ENCODE results near the gene STAT2.
A peak's percentile ranks its signal among the peaks of the same experiment; 100 is the strongest.

STAT2 gene

DNA sequence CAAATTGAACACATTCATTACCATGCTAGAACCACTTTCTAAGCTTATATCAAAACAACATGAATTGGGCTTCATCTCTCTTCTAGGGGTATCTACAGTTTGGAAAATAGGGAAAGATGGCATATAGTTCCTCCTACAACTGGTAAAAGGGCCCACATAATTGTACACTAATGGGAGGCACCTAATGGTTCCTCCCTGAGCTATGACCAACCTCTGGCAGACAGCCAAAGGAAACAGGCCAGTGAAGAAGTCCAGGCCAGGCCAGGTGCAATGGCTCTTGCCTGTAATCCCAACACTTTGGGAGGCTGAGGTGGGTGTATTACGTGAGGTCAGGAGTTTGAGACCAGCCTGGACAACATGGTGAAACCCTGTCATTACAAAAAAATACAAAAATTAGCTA lies 26.0 kb upstream of the STAT2 start:
- Histone ChIP-seq H3K4me3 (ENCODE audit: low read depth in 1 of 2, low read length in 2 of 2) (no peak overlapping the region), H3K9me3 (ENCODE audit: control insufficient read depth in 1 of 2, low read length in 2 of 2) (no peaks in the 10 kb centered on the region), H3K27ac (ENCODE audit: low read length) (no peak overlapping the region), H3K4me1 (ENCODE audit: control insufficient read depth in 1 of 2, insufficient read depth in 2 of 2, low read length in 2 of 2) (no peaks in the 10 kb centered on the region), H3K36me3 (ENCODE audit: control insufficient read depth in 1 of 2, insufficient read depth in 2 of 2, low read length in 2 of 2) (no peaks in the 10 kb centered on the region), H3K27me3 (ENCODE audit: low read depth, low read length) (no peaks in the 10 kb centered on the region)

DNA sequence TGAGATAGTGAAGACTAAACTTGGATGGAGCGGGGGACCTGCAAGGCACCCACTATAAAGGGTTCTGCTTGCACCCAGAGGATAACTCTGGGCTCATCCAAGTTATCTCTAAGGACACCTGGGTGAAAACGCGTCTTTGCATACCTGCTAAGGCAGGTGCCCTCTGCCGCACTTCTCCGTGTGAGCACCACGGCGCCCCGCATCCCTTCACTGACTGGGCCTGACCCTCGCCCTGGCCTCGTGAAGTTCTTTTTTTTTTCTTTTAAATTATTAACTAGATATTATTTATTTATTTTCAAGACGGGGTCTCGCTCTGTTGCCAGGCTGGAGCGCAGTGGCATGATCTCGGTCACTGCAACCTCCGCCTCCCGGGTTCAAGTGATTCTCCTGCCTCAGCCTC lies 22.7 kb upstream of the STAT2 start:
- Histone ChIP-seq H3K36me3 (ENCODE audit: control insufficient read depth in 1 of 2, insufficient read depth in 2 of 2, low read length in 2 of 2) (no peaks in the 10 kb centered on the region), H3K27me3 (ENCODE audit: low read depth, low read length) (no peaks in the 10 kb centered on the region), H3K27ac (ENCODE audit: low read length) (no peak overlapping the region), H3K9me3 (ENCODE audit: control insufficient read depth in 1 of 2, low read length in 2 of 2) (no peaks in the 10 kb centered on the region), H3K4me1 (ENCODE audit: control insufficient read depth in 1 of 2, insufficient read depth in 2 of 2, low read length in 2 of 2) (no peaks in the 10 kb centered on the region), H3K4me3 (ENCODE audit: low read depth in 1 of 2, low read length in 2 of 2) (no peak overlapping the region)

- Histone ChIP-seq H3K4me3 (ENCODE audit: low read depth in 1 of 2, low read length in 2 of 2) (no peak overlapping the region), H3K4me1 (ENCODE audit: control insufficient read depth in 1 of 2, insufficient read depth in 2 of 2, low read length in 2 of 2) (no peaks in the 10 kb centered on the region), H3K36me3 (ENCODE audit: control insufficient read depth in 1 of 2, insufficient read depth in 2 of 2, low read length in 2 of 2) (no peaks in the 10 kb centered on the region), H3K9me3 (ENCODE audit: control insufficient read depth in 1 of 2, low read length in 2 of 2) (no peaks in the 10 kb centered on the region), H3K27ac (ENCODE audit: low read length) (no peak overlapping the region), H3K27me3 (ENCODE audit: low read depth, low read length) (no peaks in the 10 kb centered on the region)
These were observed 18.0 kb upstream of the STAT2 start for GRCh38 chr12:56377989-56378316.

- Histone ChIP-seq H3K4me1 (ENCODE audit: control insufficient read depth in 1 of 2, insufficient read depth in 2 of 2, low read length in 2 of 2) (no peaks in the 10 kb centered on the region), H3K27ac (ENCODE audit: low read length) (no peak overlapping the region), H3K36me3 (ENCODE audit: control insufficient read depth in 1 of 2, insufficient read depth in 2 of 2, low read length in 2 of 2) (no peaks in the 10 kb centered on the region), H3K4me3 (ENCODE audit: low read depth in 1 of 2, low read length in 2 of 2) (no peak overlapping the region), H3K27me3 (ENCODE audit: low read depth, low read length) (no peaks in the 10 kb centered on the region), H3K9me3 (ENCODE audit: control insufficient read depth in 1 of 2, low read length in 2 of 2) (no peaks in the 10 kb centered on the region)
These were observed 17.5 kb upstream of the STAT2 start for GRCh38 chr12:56377310-56377988.

DNA sequence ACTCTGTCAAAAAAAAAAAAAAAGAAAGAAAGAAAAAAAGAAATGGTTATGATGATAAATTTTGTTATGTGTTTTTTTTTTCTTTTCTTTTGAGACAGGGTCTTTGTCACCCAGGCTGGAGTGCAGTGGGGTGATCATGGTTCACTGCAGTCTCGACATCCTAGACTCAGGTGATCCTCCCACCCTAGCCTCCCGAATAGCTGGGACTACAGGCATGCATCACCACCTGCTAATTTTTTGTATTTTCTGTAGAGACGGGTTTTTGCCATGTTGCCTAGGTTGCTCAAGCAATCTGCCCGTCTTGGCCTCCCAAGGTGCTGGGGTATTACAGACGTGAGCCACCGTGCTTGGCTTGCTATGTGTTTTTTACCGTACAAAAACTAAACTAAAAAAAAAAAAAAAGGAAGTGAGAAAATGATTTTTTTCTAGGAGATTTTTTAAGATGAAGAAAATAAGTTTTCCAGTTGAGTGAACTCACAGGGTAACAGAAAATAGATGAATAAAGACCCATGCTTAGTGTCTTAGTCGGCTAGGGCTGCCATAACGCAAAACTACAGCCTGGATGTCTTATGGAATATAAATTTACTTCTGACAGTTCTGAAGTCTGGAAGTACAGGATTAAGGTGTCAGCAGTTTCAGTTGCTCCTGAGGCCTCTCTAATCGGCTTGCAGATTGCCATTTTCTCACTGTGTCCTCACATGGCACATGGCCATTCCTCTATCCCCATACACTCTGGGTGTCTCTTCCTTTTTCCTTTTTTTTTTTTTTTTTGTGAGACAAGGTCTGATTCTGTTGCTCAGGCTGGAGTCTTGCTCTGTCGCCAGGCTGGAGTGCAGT lies 15.9 kb upstream of the STAT2 start:
- H3K9me3 ChIP-seq (ENCODE audit: control insufficient read depth in 1 of 2, low read length in 2 of 2): no peaks in the 10 kb centered on the region
- no peak overlapping the region for H3K4me3 ChIP-seq (ENCODE audit: low read depth in 1 of 2, low read length in 2 of 2)
- no peak overlapping the region for H3K27ac ChIP-seq (ENCODE audit: low read length)
- H3K27me3 ChIP-seq (ENCODE audit: low read depth, low read length): no peaks in the 10 kb centered on the region
- H3K36me3 ChIP-seq (ENCODE audit: control insufficient read depth in 1 of 2, insufficient read depth in 2 of 2, low read length in 2 of 2): no peaks in the 10 kb centered on the region
- H3K4me1 ChIP-seq (ENCODE audit: control insufficient read depth in 1 of 2, insufficient read depth in 2 of 2, low read length in 2 of 2): no peaks in the 10 kb centered on the region

DNA sequence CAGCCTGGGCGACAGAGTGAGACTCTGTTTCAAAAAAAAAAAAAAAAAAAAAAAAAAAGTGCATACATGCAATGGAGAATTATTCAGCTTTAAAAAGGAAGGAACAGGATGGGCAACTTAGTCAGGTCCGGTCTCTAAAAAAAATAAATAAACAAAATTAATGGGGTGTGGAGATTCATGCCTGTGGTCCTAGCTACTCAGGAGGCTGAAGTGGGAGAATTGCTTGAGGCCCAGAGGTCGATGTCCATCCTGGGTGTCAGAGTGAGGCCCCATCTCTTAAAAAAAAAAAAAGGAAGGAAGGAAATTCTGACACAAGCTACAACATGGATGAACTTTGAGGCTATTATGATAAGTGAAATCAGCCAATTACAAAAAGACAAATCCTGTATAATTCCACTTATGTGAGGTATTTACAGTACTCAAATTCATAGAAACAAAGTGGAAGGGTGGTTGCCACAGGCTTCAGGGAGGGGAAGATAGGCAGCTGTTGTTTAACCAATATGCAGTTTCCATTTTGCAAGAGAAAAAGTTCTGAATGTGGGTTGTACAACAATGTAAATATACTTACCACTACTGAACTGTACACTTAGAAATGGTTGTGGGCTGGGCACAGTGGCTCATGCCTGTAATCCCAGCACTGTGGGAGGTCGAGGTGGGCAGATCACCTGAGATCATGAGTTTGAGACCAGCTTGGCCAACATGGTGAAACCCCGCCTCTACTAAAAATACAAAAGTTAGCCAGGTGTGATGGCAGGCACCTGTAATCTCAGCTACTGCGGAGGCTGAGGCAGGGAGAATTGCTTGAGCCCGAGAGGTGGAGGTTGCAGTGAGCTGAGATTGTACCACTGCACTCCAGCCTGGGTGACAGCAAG lies 15.1 kb upstream of the STAT2 start:
- H3K27ac ChIP-seq (ENCODE audit: low read length): no peak overlapping the region
- no peaks in the 10 kb centered on the region for H3K9me3 ChIP-seq (ENCODE audit: control insufficient read depth in 1 of 2, low read length in 2 of 2)
- H3K36me3 ChIP-seq (ENCODE audit: control insufficient read depth in 1 of 2, insufficient read depth in 2 of 2, low read length in 2 of 2): no peaks in the 10 kb centered on the region
- no peak overlapping the region for H3K4me3 ChIP-seq (ENCODE audit: low read depth in 1 of 2, low read length in 2 of 2)
- H3K27me3 ChIP-seq (ENCODE audit: low read depth, low read length): no peaks in the 10 kb centered on the region
- H3K4me1 ChIP-seq (ENCODE audit: control insufficient read depth in 1 of 2, insufficient read depth in 2 of 2, low read length in 2 of 2): no peaks in the 10 kb centered on the region

DNA sequence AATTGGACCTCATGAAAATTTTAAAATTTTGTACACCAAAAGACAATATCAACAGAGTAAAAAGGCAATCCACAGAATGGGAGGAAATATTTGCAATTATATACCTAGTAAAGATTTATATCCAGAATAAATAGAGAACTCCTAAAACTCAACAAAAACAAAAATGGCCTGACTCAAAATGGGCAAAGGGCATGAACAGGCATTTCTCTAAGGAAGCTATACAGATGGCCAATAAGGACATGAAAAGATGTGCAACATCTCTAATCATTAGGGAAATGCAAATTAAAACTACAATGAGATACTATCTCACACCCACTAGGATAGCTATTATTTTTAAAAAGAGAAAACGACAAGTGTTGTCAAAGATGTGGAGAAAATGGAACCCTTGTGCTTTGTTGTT lies 13.6 kb upstream of the STAT2 start:
- no peaks in the 10 kb centered on the region for H3K36me3 ChIP-seq (ENCODE audit: control insufficient read depth in 1 of 2, insufficient read depth in 2 of 2, low read length in 2 of 2)
- no peak overlapping the region for H3K27ac ChIP-seq (ENCODE audit: low read length)
- H3K9me3 ChIP-seq (ENCODE audit: control insufficient read depth in 1 of 2, low read length in 2 of 2): no peaks in the 10 kb centered on the region
- H3K27me3 ChIP-seq (ENCODE audit: low read depth, low read length): no peaks in the 10 kb centered on the region
- H3K4me3 ChIP-seq (ENCODE audit: low read depth in 1 of 2, low read length in 2 of 2): no peak overlapping the region
- H3K4me1 ChIP-seq (ENCODE audit: control insufficient read depth in 1 of 2, insufficient read depth in 2 of 2, low read length in 2 of 2): no peaks in the 10 kb centered on the region

GRCh38 chr12:56366948-56367347 lies 7.0 kb upstream of the STAT2 start:
- H3K9me3 ChIP-seq (ENCODE audit: control insufficient read depth in 1 of 2, low read length in 2 of 2): no peaks in the 10 kb centered on the region
- H3K27ac ChIP-seq (ENCODE audit: low read length): no peak overlapping the region
- no peaks in the 10 kb centered on the region for H3K27me3 ChIP-seq (ENCODE audit: low read depth, low read length)
- H3K4me3 ChIP-seq (ENCODE audit: low read depth in 1 of 2, low read length in 2 of 2): no peak overlapping the region
- H3K36me3 ChIP-seq (ENCODE audit: control insufficient read depth in 1 of 2, insufficient read depth in 2 of 2, low read length in 2 of 2): no peaks in the 10 kb centered on the region
- no peaks in the 10 kb centered on the region for H3K4me1 ChIP-seq (ENCODE audit: control insufficient read depth in 1 of 2, insufficient read depth in 2 of 2, low read length in 2 of 2)

DNA sequence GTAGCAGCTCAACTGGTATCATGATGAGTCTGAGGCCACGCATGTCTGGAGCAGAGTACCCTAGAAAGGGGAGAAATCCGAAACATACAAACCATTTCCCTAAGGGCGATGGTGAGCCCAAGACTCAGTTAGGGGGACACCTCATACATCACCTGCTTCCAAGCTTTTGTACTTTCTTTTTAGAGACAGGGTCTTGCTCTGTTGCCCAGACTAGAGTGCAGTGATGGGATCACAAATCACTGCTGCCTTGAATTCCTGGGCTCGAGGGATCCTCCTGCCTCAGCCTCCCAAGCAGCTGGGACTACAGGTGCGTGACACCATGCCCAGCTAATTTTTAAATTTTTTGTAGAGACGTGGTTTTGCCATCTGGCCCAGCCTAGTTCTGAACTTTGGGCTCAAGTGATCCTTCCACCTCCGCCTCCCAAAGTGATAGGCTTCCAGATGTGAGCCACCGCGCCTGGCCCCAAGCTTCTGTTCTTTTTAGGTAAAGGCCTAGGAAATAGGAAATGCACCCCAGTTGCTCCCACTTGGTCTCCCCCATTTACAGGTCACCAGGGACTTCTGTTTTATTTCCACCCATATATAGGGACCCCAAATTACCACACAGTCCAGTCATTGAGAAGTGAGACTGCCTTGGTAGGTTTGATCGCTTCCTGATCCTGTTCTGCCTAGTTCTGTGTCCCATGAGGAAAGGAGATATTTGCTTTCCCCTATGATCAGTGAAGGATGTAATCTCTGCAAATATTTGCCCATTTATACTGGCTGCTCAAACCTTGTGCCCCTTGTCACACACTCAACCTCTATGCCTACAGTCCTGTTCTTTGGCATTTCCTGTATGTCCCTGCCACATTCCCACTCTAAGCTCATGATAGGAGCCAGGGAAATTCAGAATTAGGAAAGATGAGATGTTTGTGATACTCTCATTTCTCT lies 2.5 kb upstream of the STAT2 start, which contains the start of gene APOF:
Gene APOF, minus strand, starts transcription at position 728 of the 930 bp plus-strand sequence. Its CDS starts 112 bp downstream, at position 616.
- Histone ChIP-seq H3K4me1 (ENCODE audit: control insufficient read depth in 1 of 2, insufficient read depth in 2 of 2, low read length in 2 of 2) (peaks cover 0 to 12% of the 10 kb centered on the region in 2 donors), H3K9me3 (ENCODE audit: control insufficient read depth in 1 of 2, low read length in 2 of 2) (no peaks in the 10 kb centered on the region), H3K27ac (ENCODE audit: low read length) (no peak within 1 kb of the TSS), H3K4me3 (ENCODE audit: low read depth in 1 of 2, low read length in 2 of 2) (no peak within 1 kb of the TSS), H3K27me3 (ENCODE audit: low read depth, low read length) (no peaks in the 10 kb centered on the region), H3K36me3 (ENCODE audit: control insufficient read depth in 1 of 2, insufficient read depth in 2 of 2, low read length in 2 of 2) (peaks cover 0 to 4% of the 10 kb centered on the region in 2 donors)

- H3K4me1 ChIP-seq (ENCODE audit: control insufficient read depth in 1 of 2, insufficient read depth in 2 of 2, low read length in 2 of 2): peaks cover 0 to 12% of the 10 kb centered on the region in 2 donors
- H3K27ac ChIP-seq (ENCODE audit: low read length): no peak overlapping the region
- H3K36me3 ChIP-seq (ENCODE audit: control insufficient read depth in 1 of 2, insufficient read depth in 2 of 2, low read length in 2 of 2): peaks cover 0 to 4% of the 10 kb centered on the region in 2 donors
- no peaks in the 10 kb centered on the region for H3K9me3 ChIP-seq (ENCODE audit: control insufficient read depth in 1 of 2, low read length in 2 of 2)
- no peaks in the 10 kb centered on the region for H3K27me3 ChIP-seq (ENCODE audit: low read depth, low read length)
- H3K4me3 ChIP-seq (ENCODE audit: low read depth in 1 of 2, low read length in 2 of 2): peak overlapping the region in 1 of 2 donors; percentile 97
These were observed 1.7 kb upstream of the STAT2 start for GRCh38 chr12:56361487-56362129.

All from muscle layer of duodenum (tissue), 2 donors.